H1 (cell line): ENCODE results near the gene PROP1. TPM values are rescaled to one million over a fixed set of nuclear protein-coding genes. Genes with fewer than 3 reads are reported as not detected.
"Not testable (repeated sequence)": the region's sequence is repeated elsewhere in the genome, so short reads cannot be mapped to it uniquely, and the experiment has no call there.

Experiments used
- CTCF ChIA-PET: fragments of 300-600 bp; sonication (Branson Sonifier 250); formaldehyde crosslinking; loops from one replicate; lab custom pipeline; 2021; ENCODE audit not compliant: partially characterized antibody; lab: Charles Lee
- POLR2A ChIA-PET: fragments of 300-600 bp; sonication (Branson Sonifier 250); formaldehyde crosslinking; loops from one replicate; lab custom pipeline; 2021; ENCODE audit warnings: inconsistent platforms; ENCODE audit not compliant: partially characterized antibody; lab: Charles Lee
- DNase-seq, 2 experiments: peaks; one replicate each; pipeline versions ENCODE4 v3.0.0 to v3.0.0-alpha.2; 2010 to 2022; ENCODE audit warnings: low spot score in 2 of 2, low read depth in 1 of 2, mixed read lengths in 1 of 2
- FAIRE-seq: peaks from 2 replicates; lab custom pipeline; 2011; peaks lifted over from hg19 to GRCh38; lab: Jason Lieb, UNC
- H2AFZ ChIP-seq: 2 replicates; pipeline ENCODE4 v1.8.1; 2012; ENCODE audit warnings: low read length, inconsistent platforms
- H2AK5ac ChIP-seq: 2 replicates; pipeline ENCODE4 v1.6.1; 2013; ENCODE audit warnings: low read depth, low read length
- H2BK120ac ChIP-seq: replicated peaks from 2 replicates; pipeline ENCODE3; 2013; ENCODE audit warnings: low read depth, low read length, inconsistent platforms
- H2BK12ac ChIP-seq: 2 replicates; pipeline ENCODE4 v1.6.1; 2013; ENCODE audit warnings: low read depth, low read length
- H2BK15ac ChIP-seq: 2 replicates; pipeline ENCODE4 v1.6.1; 2013; ENCODE audit warnings: low read length
- H2BK20ac ChIP-seq: 2 replicates; pipeline ENCODE4 v1.6.1; 2013; ENCODE audit warnings: low read length
- H2BK5ac ChIP-seq: 2 replicates; pipeline ENCODE4 v1.6.1; 2013; ENCODE audit warnings: low read depth, low read length
- H3K14ac ChIP-seq: 2 replicates; pipeline ENCODE4 v1.6.1; 2013; ENCODE audit warnings: inconsistent platforms; ENCODE audit not compliant: insufficient read length
- H3K18ac ChIP-seq: 2 replicates; pipeline ENCODE4 v1.6.1; 2013; ENCODE audit warnings: low read length; ENCODE audit errors: extremely low read depth
- H3K23ac ChIP-seq: 2 replicates; pipeline ENCODE4 v1.6.1; 2013; ENCODE audit warnings: inconsistent platforms; ENCODE audit not compliant: insufficient read length
- H3K23me2 ChIP-seq: 2 replicates; pipeline ENCODE4 v1.6.1; 2013; ENCODE audit warnings: low read depth, low read length
- H3K27ac ChIP-seq: 2 replicates; pipeline ENCODE4 v1.6.1; 2011; ENCODE audit warnings: low read depth, low read length, inconsistent platforms
- H3K27me3 ChIP-seq, 4 experiments: replicated peaks in 1 of 4; 1 replicate in 1 of 4; 2 replicates in 3 of 4; pipeline versions ENCODE4 v1.6.1 to v1.8.1; 2011 to 2013; ENCODE audit warnings: low read length in 3 of 4, mild to moderate bottlenecking in 3 of 4, inconsistent platforms in 2 of 4, mixed read lengths in 2 of 4, moderate library complexity in 1 of 4; ENCODE audit not compliant: control insufficient read depth in 3 of 4, insufficient read depth in 3 of 4; ENCODE audit errors: extremely low read depth in 1 of 4
- H3K36me3 ChIP-seq, 4 experiments: 2 replicates each; pipeline versions ENCODE4 v1.6.1 to v1.8.1; 2011 to 2013; ENCODE audit warnings: mild to moderate bottlenecking in 4 of 4, low read length in 3 of 4, moderate library complexity in 2 of 4, control low read depth in 1 of 4, inconsistent platforms in 1 of 4; ENCODE audit not compliant: insufficient read depth in 4 of 4, control insufficient read depth in 2 of 4
- H3K4ac ChIP-seq: replicated peaks from 2 replicates; pipeline ENCODE3; 2013; ENCODE audit warnings: low read length, low read depth, mixed read lengths, inconsistent platforms; ENCODE audit not compliant: insufficient read length
- H3K4me1 ChIP-seq, 4 experiments: replicated peaks in 1 of 4; 1 replicate in 1 of 4; 2 replicates in 3 of 4; pipeline versions ENCODE4 v1.6.1 to v1.8.1; 2011 to 2013; ENCODE audit warnings: low read length in 3 of 4, inconsistent platforms in 2 of 4, mixed read lengths in 1 of 4; ENCODE audit not compliant: insufficient read depth in 4 of 4, control insufficient read depth in 3 of 4
- H3K4me2 ChIP-seq, 2 experiments: 2 replicates each; pipeline versions ENCODE4 v1.6.1 to v1.8.1; 2011 to 2013; ENCODE audit warnings: low read depth in 2 of 2, low read length in 2 of 2, control low read depth in 1 of 2, inconsistent platforms in 1 of 2, mild to moderate bottlenecking in 1 of 2; ENCODE audit not compliant: insufficient read depth in 1 of 2
- H3K4me3 ChIP-seq, 4 experiments: fragments of 200-600, 300-600 bp in 1 of 4; sonication (generic), shearing (Covaris generic), sonication (Bioruptor Twin) in 1 of 4; 2 replicates each; pipeline versions ENCODE4 v1.5.1 to v1.8.1; 2011 to 2016; ENCODE audit warnings: low read length in 4 of 4, low read depth in 3 of 4, control low read depth in 2 of 4, inconsistent platforms in 2 of 4, mild to moderate bottlenecking in 2 of 4, mixed read lengths in 1 of 4, moderate library complexity in 1 of 4; ENCODE audit not compliant: insufficient read depth in 2 of 4; ENCODE audit errors: extremely low read depth in 1 of 4
- H3K56ac ChIP-seq: replicated peaks from 2 replicates; pipeline ENCODE3; 2013; ENCODE audit warnings: low read depth, mild to moderate bottlenecking, mixed read lengths, low read length, inconsistent platforms; ENCODE audit not compliant: insufficient read length
- H3K79me1 ChIP-seq: 2 replicates; pipeline ENCODE4 v1.6.1; 2013; ENCODE audit warnings: low read depth, low read length, control low read depth
- H3K79me2 ChIP-seq, 2 experiments: 2 replicates each; pipeline versions ENCODE4 v1.6.1 to v1.8.1; 2012 to 2013; ENCODE audit warnings: low read length in 2 of 2, mild to moderate bottlenecking in 2 of 2, inconsistent platforms in 1 of 2; ENCODE audit not compliant: insufficient read depth in 2 of 2, control insufficient read depth in 1 of 2
- H3K9ac ChIP-seq, 4 experiments: replicated peaks in 1 of 4; 1 replicate in 1 of 4; 2 replicates in 3 of 4; pipeline versions ENCODE4 v1.6.1 to v1.8.1; 2011 to 2013; ENCODE audit warnings: low read depth in 3 of 4, low read length in 3 of 4, control low read depth in 2 of 4, mild to moderate bottlenecking in 2 of 4, moderate library complexity in 2 of 4, inconsistent platforms in 1 of 4; ENCODE audit errors: extremely low read depth in 1 of 4
- H3K9me3 ChIP-seq, 2 experiments: 2 replicates each; pipeline versions ENCODE4 v1.6.1 to v1.8.1; 2012 to 2013; ENCODE audit warnings: mild to moderate bottlenecking in 2 of 2, moderate library complexity in 2 of 2, control low read depth in 1 of 2, inconsistent platforms in 1 of 2, low read depth in 1 of 2, low read length in 1 of 2, mixed read lengths in 1 of 2; ENCODE audit not compliant: insufficient read depth in 2 of 2
- H4K20me1 ChIP-seq, 2 experiments: replicated peaks in 1 of 2; 2 replicates each; pipeline versions ENCODE3 to v1.8.1; 2011 to 2013; ENCODE audit warnings: inconsistent platforms in 2 of 2, low read length in 2 of 2, mild to moderate bottlenecking in 1 of 2; ENCODE audit not compliant: insufficient read depth in 2 of 2, control insufficient read depth in 1 of 2
- H4K5ac ChIP-seq: 2 replicates; pipeline ENCODE4 v1.6.1; 2013; ENCODE audit warnings: low read length, low read depth, mixed read lengths, inconsistent platforms; ENCODE audit not compliant: insufficient read length
- H4K8ac ChIP-seq: 2 replicates; pipeline ENCODE4 v1.8.0; 2013; ENCODE audit warnings: mild to moderate bottlenecking, moderate library complexity, low read length, inconsistent platforms; ENCODE audit not compliant: insufficient read depth; ENCODE audit errors: extremely low read depth
- H4K91ac ChIP-seq: replicated peaks from 2 replicates; pipeline ENCODE3; 2013; ENCODE audit warnings: low read length, mixed read lengths, inconsistent platforms; ENCODE audit not compliant: insufficient read length
- WGBS, 2 experiments: shearing (Covaris generic) in 1 of 2; methylation state at CpG; one replicate each; pipeline versions ENCODE4 v1.1.6 to v1.1.7; 2013 to 2015; ENCODE audit warnings: low lambda C conversion rate in 2 of 2, mixed read lengths in 2 of 2, inconsistent platforms in 1 of 2, low coverage in 1 of 2, missing lambda C conversion rate in 1 of 2; ENCODE audit not compliant: insufficient replicate concordance in 2 of 2, insufficient coverage in 1 of 2, insufficient read length in 1 of 2; ENCODE audit errors: extremely low coverage in 1 of 2, missing lambda C conversion rate in 1 of 2; 5-methylcytosine and 5-hydroxymethylcytosine counted together
- polyA plus RNA-seq, 7 experiments: library from polyadenylated mRNA; depleted of rRNA in 3 of 7; stranded (reverse) in 5 of 7; unstranded in 2 of 7; fragments of >200 nt in 5 of 7; fragments of 200-250 nt in 2 of 7; gene quantifications; 1 replicate in 5 of 7; 2 replicates in 1 of 7; 4 replicates in 1 of 7; pipeline versions ENCODE4 v1.2.1 to v1.2.3, GENCODE V29; 2011 to 2013; ENCODE audit warnings: missing spikeins in 2 of 7, mixed read lengths in 2 of 7
- total RNA-seq: library from RNA; stranded (reverse); fragmentation: NEBNext Ultra II Directional; extraction: Animal tissue kit (Norgen Biotek cat#: 25700); gene quantifications from 2 replicates; pipeline ENCODE4 v1.2.1, GENCODE V29; 2021

Gene PROP1
- total and polyA plus RNA-seq, 2 of the 8 experiments (the other 6 are each of a cell fraction or from before 2014, with no cell fraction given), result not detected

- H4K91ac ChIP-seq, H3K56ac ChIP-seq, H3K18ac ChIP-seq, H3K27ac ChIP-seq, H3K36me3 ChIP-seq, H3K79me2 ChIP-seq, H3K27me3 ChIP-seq, FAIRE-seq, H2BK20ac ChIP-seq, H3K9me3 ChIP-seq, H2BK12ac ChIP-seq, H3K4me1 ChIP-seq, H2BK15ac ChIP-seq, H4K20me1 ChIP-seq, CTCF ChIA-PET, H3K14ac ChIP-seq, H2AFZ ChIP-seq, H3K23me2 ChIP-seq, H3K4ac ChIP-seq, H2AK5ac ChIP-seq, H2BK120ac ChIP-seq, H3K4me2 ChIP-seq, POLR2A ChIA-PET, H3K4me3 ChIP-seq, H2BK5ac ChIP-seq, H4K5ac ChIP-seq, H3K9ac ChIP-seq, H3K79me1 ChIP-seq, DNase-seq, H4K8ac ChIP-seq, H3K23ac ChIP-seq: not testable (repeated sequence)
- WGBS, 2 experiments, result 80% methylated on average over 2 of the region's 2 CpGs; no CpG with 5 or more reads in 1 of the 2 experiments
Measured at GRCh38 chr5:178012758-178013157, 16.7 kb upstream of the PROP1 start.

GRCh38 chr5:178011816-178012554, 15.9 kb upstream of the PROP1 start:
- H2BK120ac ChIP-seq, H3K23me2 ChIP-seq, H2BK5ac ChIP-seq, H4K5ac ChIP-seq, H2AK5ac ChIP-seq, H3K9ac ChIP-seq, H3K4me3 ChIP-seq, POLR2A ChIA-PET, H3K23ac ChIP-seq, H4K91ac ChIP-seq, H3K27ac ChIP-seq, FAIRE-seq, H3K4me2 ChIP-seq, H4K20me1 ChIP-seq, H2AFZ ChIP-seq, H3K36me3 ChIP-seq, CTCF ChIA-PET, H2BK12ac ChIP-seq, H2BK20ac ChIP-seq, H3K4ac ChIP-seq, H3K9me3 ChIP-seq, H4K8ac ChIP-seq, H3K14ac ChIP-seq, DNase-seq, H3K4me1 ChIP-seq, H3K79me1 ChIP-seq, H3K18ac ChIP-seq, H3K56ac ChIP-seq, H2BK15ac ChIP-seq, H3K27me3 ChIP-seq, H3K79me2 ChIP-seq: not testable (repeated sequence)
- WGBS, 2 experiments, result 100% methylated on average over 2 of the region's 4 CpGs; no CpG with 5 or more reads in 1 of the 2 experiments
